NCI-H2196 treated with DMSO at 0.1 percent for 48 hours (cell line): ENCODE data around the gene ADM.

Experiments
- DNase-seq: peaks from one replicate; lab custom pipeline; 2025; ENCODE audit not compliant: unreplicated experiment; lab: John Stamatoyannopoulos, UW

ADM gene

GRCh38 chr11:10327254-10327653 is 22.4 kb downstream of the ADM start:
- no peak for DNase-seq

DNA sequence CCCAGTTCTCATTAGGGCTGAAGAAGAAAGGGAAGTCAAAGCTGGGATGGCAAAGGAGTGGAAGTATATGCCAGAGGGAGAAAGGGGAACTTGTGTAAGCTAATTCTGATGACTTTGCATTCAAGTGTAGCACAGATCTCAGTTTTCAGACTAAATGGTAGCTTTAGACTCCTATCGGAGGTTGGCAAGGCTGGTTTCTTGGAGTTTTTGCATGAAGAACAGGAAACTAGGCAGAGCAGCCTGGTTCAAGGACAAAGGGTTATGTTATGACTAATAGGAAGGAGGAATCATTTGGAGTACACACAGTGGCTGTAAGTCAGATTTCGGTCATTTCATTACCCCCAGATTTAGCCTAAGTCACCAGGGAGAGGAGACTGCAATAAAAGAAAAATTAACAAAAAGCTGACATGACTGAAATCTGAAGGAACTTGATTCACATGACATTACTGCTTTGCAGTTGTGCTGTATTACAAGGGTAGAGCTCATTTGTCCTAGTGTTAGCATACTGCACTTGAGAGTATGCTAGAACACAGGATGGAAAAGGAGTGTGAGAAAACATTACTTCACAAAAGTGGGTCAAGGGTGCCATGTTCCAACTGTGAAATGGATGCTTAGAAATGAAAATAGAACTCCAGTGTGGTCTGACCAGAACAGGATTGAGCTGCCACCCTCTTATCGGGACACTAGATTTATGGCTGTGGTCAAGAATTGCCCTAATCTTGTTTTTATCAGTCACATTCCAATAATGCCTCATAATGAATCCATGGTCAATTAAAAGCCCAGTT is 23.6 kb downstream of the ADM start:
- DNase-seq: no peak

GRCh38 chr11:10329356-10329755 is 24.5 kb downstream of the ADM start:
- DNase-seq: no peak

DNA sequence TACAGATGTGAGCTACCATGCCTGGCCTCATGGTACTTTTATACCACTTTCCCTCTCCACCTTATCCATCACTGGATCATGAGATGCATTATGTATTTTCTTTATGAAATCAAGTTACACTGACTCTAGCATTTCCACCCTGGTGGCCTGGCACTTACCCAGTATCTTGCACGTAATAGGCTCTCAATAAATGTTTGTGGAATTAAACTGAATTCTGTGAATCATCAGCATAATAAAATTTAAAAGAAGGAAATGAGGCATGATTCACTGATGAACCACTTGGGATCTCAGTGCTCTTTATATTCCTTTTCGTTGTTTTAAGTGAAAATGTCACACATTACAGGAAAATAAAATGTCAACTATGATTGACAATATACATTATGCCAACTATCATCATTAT is 25.1 kb downstream of the ADM start:
- DNase-seq: no peak

DNA sequence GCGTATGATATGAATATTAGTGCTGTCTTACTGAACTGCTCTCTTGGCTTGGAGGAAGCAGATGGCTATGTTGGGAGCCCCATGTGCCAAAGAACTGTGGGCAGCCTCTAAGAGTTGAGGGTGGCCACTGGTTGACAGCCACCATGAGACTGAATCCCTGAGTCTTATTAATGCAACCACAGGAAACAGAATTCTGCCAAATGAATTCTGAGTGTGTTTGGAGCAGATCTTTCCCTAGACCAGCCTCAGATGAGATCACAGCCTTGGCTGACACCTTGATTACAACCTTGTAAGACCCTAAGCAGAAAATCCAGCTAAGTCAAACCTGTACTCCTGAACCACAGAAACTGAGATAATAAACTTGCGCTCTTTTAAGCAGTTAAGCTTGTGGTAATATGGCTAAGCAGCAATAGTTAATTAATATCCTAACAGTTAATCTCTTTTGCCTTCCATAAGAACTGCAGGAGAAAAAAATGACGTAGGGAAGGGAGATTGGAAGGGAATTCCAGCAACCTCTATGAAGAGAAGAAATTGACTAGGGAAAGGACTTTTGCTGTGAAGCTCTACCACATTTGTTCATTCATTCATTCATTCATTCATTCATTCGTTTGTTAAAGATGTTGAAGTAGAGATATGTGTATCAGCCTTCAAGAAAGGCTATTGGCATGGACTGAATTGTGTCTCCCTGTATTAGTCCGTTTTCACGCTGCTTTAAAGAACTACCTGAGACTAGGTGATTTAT is 26.8 kb downstream of the ADM start:
- no peak for DNase-seq

DNA sequence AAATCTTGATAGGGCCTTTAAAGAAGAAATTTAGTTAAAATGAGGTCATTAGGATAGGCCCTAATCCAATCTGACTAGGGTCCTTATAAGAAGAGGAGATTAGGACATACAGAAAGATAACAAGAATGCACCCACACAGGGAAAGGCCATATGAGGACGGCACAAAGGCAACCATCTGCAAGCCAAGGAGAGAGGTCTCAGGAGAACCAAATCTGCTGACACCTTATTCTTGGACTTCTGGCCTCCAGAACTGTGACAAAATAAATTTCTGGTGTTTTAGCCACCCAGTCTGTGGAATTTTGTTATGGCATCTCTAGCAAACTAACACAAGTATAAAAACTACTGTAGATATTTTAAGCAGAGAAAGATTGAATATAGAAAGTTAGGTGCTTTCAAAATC is 28.6 kb downstream of the ADM start:
- no peak for DNase-seq

GRCh38 chr11:10338287-10338686 is 33.4 kb downstream of the ADM start:
- no peak for DNase-seq

- DNase-seq: no peak
Observed at GRCh38 chr11:10348650-10349280, 43.9 kb downstream of the ADM start.

GRCh38 chr11:10349281-10349665 is 44.4 kb downstream of the ADM start:
- no peak for DNase-seq

- DNase-seq: no peak
Observed at GRCh38 chr11:10349806-10350205, 44.9 kb downstream of the ADM start.

DNA sequence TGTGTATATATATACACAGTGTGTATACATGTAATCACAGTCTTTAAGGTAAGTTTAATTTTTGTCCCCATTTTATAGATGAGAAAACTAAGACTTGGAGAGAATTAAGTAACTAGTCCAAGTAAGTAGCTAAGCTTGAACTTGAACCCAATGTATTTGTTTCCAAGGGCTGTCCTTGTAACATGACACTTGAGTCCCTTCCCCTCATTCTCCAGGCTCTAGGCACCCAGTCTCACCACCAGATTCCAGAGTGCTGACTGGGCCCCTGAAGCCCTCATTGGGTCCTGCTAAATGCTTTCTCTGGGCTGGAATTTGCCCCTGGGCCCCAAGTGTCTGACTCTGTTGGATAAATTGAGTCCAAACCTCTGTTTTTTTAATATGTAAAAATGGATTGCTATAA is 45.5 kb downstream of the ADM start:
- no peak for DNase-seq

- DNase-seq: no peak
Observed at GRCh38 chr11:10351435-10351764, 46.5 kb downstream of the ADM start.

- DNase-seq: no peak
Observed at GRCh38 chr11:10351765-10352641, 47.1 kb downstream of the ADM start.

- no peak for DNase-seq
Observed at GRCh38 chr11:10352921-10353550, 48.2 kb downstream of the ADM start.

DNA sequence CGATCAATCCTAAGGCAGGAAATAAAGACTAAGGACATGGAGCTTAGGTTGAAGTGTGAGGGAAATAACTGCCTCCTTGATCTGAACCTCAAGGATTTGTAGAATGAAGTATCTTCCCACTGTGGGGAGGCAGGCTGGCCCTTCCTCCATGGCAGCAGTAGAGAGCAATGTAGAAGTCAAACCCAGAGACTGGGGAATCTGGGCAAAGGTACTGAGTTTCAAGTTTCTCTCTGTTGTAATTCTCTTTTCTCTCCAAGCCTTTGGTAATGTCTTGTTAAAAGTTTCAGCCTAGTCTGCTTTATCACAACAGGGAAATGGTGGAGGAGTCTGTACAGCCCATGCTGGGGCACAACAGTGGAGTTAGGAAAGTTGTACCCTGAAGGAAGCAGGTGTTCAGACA is 49.5 kb downstream of the ADM start:
- DNase-seq: no peak

- DNase-seq: no peak
Observed at GRCh38 chr11:10355257-10355661, 50.4 kb downstream of the ADM start.

- DNase-seq: no peak
Observed at GRCh38 chr11:10356161-10356560, 51.3 kb downstream of the ADM start.
